ENCODE data around the gene DAND5.
A peak's percentile ranks its signal among the peaks of the same experiment; 100 is the strongest.

The DAND5 gene

GRCh38 chr19:12933287-12934072 is 35.9 kb upstream of the DAND5 start, which contains the start of gene FARSA:
Gene FARSA, minus strand, starts transcription at chr19:12933711. Its CDS starts 15 bp downstream, at chr19:12933696.
- DNase-seq (ENCODE audit: low read depth), result peak; percentile 67
- H3K4me3 ChIP-seq (ENCODE audit: low read depth, low read length), result peak within 1 kb of the TSS; percentile 91
- TF ChIP-seq CTCF (IDR thresholded peaks at IDR 0.05; ENCODE audit: control insufficient read depth, extremely low read depth, insufficient read depth), result no peak

- H3K4me3 ChIP-seq (ENCODE audit: low read depth, low read length), result no peak overlapping the region
- no peak for TF ChIP-seq CTCF (IDR thresholded peaks at IDR 0.05; ENCODE audit: control insufficient read depth, extremely low read depth, insufficient read depth)
- DNase-seq (ENCODE audit: low read depth), result no peak
Measured at GRCh38 chr19:12935071-12935470, 34.3 kb upstream of the DAND5 start.

GRCh38 chr19:12936582-12936981 is 32.8 kb upstream of the DAND5 start:
- TF ChIP-seq CTCF (IDR thresholded peaks at IDR 0.05; ENCODE audit: control insufficient read depth, extremely low read depth, insufficient read depth), result no peak
- no peak overlapping the region for H3K4me3 ChIP-seq (ENCODE audit: low read depth, low read length)
- DNase-seq (ENCODE audit: low read depth), result no peak

GRCh38 chr19:12937093-12937926 is 32.1 kb upstream of the DAND5 start:
- H3K4me3 ChIP-seq (ENCODE audit: low read depth, low read length), result peak overlapping the region; percentile 85
- no peak for DNase-seq (ENCODE audit: low read depth)
- no peak for TF ChIP-seq CTCF (IDR thresholded peaks at IDR 0.05; ENCODE audit: control insufficient read depth, extremely low read depth, insufficient read depth)

- no peak for TF ChIP-seq CTCF (IDR thresholded peaks at IDR 0.05; ENCODE audit: control insufficient read depth, extremely low read depth, insufficient read depth)
- H3K4me3 ChIP-seq (ENCODE audit: low read depth, low read length), result peak within 1 kb of the TSS; percentile 85
- peak; percentile 99 for DNase-seq (ENCODE audit: low read depth)
Measured at GRCh38 chr19:12937927-12938778, 31.2 kb upstream of the DAND5 start, which contains the start of gene CALR. Gene CALR, plus strand, starts transcription at chr19:12938609. Its CDS starts 71 bp downstream, at chr19:12938680.
